Fibroblast of skin of left quadriceps (primary cell): ENCODE results near the gene IL16.
"Not testable (repeated sequence)": the region's sequence is repeated elsewhere in the genome, so short reads cannot be mapped to it uniquely, and the experiment has no call there.

Source experiments
- DNase-seq, 2 experiments: peaks; one replicate each; pipeline ENCODE4 v3.0.0-alpha.2; 2013; ENCODE audit warnings: low read depth in 2 of 2

IL16 gene

DNA sequence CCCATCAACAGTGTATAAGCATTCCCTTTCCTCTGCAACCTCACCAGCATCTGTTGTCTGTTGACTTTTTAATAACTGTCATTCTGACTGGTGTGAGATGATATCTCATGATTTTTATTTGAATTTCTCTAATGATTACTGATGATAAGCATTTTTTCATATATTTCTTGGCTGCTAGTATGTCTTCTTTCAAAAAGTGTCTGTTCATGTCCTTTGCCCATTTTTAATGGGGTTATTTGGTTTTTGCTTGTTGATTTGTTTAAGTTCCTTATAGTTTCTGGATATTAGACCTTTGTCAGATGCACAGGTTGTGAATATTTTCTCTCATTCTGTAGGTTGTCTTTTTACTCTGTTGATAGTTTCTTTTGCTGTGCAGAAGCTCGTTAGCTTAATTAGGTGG lies 11.3 kb downstream of the IL16 start:
- DNase-seq = not testable (repeated sequence)

DNA sequence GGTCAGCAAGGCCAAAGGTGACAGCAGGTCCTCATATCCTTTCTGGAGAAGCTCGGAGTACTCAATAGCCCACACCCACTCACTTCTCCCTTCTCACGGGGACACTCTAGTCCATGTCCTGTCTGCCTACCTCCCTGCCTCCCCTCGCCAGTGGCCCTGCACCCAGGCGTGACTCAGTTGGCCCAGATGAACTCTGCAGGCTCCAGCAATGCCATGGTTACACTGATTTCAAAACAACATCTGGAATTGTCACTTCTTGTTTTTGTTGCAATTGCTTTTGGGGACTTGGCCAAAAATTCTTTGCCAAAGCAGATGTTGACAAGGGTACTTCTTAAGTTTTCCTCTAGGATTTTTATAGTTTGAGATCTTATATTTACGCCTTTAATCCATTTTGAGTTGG lies 13.0 kb downstream of the IL16 start:
- no peak for DNase-seq

DNA sequence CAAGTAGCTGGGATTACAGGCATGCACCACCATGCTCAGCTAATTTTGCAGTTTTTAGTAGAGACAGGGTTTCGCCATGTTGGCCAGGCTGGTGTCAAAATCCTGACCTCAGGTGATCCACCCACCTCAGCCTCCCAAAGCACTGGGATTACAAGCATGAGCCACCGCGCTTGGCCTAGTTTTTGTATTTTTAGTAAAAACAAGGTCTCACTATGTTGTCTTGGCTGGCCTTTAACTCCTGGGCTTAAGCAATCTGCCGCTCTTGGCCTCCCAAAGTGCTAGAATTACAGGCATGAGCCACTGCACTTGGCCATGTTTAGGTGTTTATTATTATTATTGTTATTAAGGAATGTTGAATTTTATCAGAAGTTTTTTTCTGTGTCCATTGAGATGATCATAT lies 14.7 kb downstream of the IL16 start:
- no peak for DNase-seq

DNA sequence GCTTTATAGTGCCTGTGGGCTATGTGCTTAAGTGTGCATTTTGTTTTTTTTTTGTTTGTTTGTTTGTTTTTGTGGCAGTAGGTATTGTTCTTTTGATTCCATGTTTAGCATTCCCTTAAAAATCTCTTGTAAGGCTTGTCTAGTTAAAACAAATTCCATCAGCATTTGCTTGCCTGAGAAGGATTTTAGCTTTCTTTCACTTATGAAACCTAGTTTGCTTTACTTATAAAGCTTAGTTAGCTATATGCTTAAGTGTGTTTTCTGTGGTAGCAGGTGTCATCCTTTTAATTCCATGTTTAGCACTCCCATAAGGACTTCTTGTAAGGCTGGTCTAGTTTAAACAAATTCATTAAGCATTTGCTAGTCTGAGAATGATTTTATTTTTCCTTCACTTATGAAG lies 17.3 kb downstream of the IL16 start:
- no peak for DNase-seq

DNA sequence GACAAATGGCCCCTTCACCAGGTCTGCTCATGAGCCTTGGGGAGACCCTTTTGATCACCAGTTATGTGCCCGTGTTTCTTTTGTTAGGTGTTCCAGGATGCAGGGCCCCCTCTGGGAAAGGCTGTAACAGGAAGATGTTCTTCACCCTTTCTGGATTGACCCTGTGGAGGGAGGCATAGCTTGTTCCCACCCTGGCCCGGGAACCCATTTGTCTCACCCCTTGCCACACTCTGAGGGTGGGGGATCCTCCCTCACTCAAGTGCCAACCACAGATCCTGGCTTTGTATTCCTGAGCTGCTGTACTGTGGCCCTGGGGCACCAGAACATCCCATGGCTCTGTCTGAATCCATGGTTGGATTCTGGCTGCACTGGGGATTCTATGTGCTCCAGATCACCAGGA lies 18.9 kb downstream of the IL16 start:
- no peak for DNase-seq

DNA sequence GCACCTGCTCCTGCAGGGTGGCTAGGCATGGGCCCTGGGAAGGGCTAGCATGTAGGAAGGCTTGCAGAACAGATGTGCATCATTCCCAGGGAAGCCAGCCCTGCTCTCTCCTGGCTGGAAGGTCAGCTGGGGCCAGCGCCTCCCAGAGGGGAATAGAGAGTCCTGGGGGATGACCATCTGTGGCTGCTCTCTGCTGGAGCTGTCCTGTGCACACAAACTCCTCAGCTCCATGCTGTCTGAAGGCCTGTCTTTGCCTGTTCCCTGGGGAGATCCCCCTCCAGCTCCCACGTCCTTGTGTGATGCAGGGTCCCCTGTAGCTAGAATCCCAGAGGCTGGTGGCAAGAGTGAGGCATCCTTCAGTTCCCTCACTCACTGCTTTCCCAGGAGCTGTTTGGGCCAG lies 19.3 kb downstream of the IL16 start:
- no peak for DNase-seq

DNA sequence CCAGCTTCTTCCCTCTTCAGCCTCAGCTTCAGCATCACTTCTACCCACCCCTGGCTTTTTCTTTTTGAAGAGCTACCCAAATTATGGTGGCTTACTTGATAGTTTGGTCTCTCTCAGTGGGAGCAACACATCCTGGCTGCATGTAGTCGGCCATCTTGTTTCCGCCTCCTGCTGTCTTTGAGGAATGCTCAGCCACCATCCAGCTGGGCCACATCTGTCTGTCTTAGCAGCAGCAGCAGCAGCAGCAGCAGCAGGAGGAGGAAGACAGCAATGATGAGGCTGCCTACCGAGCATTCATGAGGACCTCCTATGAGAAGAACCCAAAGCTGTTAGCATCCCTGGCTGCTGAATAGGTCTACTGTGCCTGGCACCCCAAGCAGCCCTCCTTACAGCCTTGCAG lies 19.7 kb downstream of the IL16 start:
- DNase-seq = no peak

DNA sequence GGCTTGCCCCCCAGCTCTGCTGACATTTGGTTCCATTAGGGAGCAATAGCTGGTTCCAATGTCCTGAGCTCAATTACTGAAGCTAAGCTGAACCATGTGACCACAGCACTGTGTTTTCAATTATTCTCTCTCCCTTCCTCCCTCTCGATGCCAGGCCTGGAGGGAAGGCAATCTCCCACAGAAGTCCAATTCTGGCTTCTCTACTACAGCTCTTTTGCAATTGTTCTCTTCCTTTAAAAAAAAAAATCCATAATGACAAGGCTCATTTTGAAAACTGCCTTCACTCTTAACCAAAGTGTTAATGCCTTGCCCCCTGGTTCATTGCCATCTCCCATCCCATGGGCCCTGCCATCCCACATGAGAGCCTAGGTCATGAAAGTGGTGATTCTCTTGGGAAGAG lies 24.8 kb downstream of the IL16 start:
- no peak for DNase-seq

DNA sequence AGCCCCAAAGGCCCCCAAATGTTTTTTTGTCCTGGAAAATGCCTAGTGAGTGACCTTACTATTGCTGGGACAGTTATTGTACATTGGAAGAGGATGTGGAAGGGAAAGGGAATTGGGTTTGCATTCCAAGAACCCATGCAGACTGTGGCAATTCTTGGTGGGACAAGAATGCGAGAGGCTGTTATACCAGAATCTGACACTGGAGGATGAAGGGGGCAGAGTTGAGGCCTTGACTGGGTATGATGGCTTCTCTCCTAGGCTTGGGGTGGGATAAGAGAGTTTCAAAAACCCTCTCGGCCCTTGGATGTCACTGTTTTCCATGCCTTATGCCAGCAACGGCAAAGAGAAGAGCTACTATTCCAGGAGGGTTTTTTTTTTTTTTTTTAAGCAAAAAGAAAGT lies 25.3 kb downstream of the IL16 start:
- no peak for DNase-seq

DNA sequence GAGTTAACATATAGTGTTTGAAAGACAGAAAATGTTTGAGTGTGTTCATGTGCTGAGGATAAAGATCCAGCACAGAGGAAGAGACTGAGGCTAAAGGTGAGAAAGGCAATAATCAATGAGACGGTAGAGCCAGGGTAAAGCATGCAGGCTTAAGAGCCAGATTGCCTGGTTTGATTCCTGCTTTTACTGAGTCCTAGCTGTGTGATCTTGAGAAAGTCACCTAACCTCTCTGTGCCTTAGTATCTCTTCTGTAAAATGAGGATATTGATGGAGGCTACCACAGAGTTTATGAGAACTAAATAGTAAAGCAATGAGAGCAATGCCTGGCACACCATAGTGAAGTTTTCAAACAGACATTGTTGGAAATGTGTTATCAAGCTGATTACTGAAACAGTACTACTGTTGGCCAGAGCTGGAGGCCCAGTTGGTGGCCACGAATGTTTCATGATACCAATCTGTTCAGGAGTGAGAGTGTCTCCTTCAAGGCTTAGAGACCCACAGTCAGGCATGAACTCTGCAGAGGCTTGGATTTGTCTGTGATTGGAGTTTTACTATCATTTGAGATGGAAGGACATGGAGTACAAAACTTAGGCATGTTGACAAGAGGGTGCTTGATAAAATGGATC lies 26.8 kb downstream of the IL16 start:
- no peak for DNase-seq

DNA sequence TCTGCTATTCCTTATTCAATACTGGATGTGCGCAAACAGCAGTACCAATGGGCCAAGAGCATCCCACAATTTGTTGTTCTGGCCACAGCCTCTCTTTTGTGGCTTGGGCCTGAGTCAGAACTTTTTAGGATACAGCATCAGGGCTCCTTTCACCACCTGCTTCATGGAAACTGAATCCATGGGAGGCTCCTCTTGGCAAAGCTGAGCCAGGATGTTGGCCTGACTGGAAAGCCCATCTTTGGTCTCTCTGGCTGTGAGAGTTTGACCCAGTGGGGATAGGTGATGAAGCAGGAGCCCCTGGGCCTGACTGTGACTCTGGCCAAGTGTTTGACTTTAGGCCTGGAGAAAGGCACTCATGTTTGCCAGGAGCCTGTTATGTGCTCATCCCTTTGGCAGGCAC lies 27.6 kb downstream of the IL16 start:
- DNase-seq = no peak

DNA sequence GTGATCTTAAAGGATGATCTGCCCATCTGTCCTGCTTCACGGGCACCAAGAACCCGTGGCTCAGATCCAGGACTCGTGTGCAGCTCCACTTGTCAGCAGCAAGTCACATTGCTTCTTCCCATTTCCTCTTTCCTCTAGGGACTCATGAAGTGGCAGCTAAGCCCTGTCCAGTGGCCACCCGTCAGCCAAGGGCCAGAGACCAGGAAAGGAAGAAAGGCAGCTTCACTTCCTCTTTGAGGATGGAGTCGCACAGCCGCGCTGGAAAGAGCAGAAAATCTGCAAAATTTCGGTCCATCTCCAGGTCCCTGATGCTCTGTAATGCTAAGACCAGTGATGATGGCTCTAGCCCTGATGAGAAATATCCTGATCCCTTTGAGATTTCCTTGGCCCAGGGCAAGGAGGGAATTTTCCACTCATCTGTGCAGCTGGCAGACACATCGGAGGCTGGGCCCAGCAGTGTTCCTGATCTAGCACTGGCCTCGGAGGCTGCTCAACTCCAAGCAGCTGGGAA lies 28.5 kb downstream of the IL16 start:
- DNase-seq = no peak

DNA sequence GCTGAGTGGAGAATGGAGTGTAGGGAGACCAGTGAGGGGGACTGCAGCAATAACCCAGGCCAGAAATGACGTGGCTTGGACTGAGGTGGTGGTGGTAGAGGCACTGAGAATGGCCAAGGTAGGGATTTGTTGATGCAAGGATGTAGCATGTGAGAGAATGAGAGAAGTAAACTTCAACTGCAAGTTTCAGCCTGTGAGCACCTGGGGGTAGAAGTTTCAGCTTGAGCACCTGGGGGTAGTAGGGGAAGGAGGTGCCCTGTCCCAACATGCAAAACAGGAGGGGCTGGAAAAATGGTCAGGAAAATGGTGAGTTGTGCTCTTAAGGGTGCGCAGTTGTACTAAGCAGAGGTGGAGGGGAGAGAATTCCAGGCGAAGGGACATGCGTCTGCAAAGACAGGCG lies 31.0 kb downstream of the IL16 start:
- no peak for DNase-seq

DNA sequence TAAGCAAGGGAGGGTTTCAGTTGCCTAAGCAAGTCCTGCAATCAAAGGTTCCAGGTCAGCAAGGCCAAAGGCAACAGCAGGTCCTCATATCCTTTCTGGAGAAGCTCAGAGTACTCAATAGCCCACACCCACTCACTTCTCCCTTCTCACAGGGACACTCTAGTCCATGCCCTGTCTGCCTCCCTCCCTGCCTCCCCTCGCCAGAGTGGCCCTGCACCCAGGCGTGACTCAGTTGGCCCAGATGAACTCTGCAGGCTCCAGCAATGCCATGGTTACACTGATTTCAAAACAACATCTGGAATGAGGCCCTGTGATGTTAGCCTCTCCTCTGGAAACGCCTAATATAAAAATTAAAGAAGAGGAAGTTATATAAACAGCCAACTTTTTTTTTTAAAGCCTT lies 32.9 kb downstream of the IL16 start:
- DNase-seq = no peak

DNA sequence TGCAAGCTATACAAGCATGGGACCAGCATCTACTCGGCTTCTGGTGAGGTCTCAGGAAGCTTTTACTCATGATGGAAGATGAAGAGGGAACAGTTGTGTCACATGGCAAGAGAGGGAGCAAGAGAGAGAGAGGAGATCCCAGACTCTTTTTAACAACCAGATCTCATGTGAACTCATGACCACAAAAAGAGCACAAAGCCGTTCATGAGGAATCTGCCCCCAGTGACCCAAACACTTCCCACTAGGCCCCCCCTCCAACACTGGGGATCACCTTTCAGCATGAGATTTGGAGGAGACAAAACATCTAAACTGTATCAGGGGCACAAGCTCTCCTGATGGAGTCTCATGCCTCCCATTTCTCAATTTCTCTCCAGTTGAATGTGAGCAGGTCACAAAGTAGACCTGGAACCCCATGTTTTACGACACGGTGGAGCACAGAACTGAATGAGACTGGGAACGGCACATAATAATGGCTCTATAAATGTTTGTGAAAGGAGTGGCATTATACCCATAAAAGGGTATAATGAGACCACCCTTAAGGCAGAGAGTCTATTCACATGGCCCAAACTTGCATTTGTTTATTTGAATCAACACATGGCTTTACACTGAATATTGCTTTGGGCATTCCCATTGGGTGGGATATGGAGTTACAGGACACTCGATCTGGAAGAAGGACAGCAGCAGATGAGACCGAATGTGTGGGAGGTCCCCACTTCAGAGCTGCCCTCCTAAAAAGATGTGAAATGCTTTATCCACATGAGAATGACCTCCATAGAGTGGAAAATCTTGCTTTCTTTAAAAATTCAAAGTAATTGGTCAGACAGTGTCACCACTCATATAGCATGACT lies 38.8 kb downstream of the IL16 start:
- no peak for DNase-seq

DNA sequence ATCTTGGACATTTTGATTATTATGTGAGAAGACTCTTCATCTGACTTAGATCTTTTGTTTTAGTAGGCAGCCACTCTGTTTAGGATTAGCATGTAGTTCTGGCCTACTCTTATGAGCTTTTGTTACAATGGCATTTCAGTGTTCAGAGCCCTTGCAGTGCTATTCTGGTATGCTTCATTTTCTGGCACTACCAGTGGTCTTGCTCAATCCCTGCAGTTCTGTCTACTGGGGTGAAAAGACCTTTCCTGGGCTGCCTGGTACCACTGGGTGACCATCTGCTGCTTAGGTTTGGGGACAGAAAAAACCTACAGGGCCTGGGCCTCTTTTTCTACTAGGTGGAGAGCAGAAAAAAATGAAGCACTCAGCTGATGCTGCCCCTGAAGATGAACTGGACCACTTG lies 42.5 kb downstream of the IL16 start:
- no peak for DNase-seq

DNA sequence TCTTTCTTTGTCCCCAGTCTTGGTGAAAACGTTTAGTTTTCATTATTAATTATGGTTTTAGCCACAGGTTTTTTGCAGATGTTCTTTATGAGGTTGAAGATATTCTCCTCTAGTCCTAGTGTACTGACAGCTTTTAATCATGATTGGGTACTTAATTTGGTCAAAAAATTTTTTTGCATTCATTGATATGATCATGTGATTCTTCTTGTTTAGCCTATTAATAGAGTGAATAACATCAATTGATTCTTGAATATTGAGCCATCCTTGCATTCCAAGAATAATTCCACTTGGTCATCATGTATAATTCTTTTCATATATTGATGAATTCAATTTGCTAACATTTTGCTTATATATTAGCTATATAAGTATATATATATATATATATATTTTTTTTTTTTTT lies 46.1 kb downstream of the IL16 start:
- no peak for DNase-seq

DNA sequence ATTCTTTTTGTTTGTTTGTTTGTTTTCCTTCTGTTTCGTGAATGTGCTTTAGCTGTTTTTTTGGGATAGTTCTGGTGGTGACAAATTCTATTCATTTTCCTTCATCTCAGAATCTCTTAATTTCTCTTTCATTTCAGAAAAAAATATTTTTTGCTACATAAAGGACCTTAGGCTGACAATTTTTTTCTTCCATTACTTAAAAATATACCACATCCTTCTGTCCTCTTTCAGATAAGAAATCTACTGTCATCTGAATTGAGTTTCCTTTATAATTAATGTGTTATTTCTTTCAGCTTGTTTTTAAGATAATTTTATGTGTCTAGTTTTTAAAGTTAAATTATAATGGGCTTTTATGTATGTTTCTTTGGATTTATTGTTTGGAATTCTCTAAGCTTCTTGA lies 47.6 kb downstream of the IL16 start:
- no peak for DNase-seq

DNA sequence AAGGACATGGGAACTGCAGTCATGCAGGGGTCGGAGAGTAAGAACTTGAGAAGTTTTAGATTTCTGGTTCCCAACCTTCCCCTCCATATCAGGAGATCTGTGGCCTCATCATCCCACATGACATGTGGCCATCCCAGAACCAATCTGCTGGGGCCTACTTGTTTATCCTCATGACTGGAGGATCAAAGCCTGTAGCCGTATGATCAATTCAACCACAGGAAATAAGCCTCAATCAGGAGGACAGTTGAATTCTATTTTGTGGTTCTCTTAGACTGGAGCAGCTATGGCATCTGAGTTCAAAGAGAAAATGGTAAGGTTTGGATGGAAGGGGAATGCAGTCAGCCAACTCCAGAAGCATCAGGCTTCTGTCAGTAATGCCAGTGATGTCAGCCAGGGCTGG lies 57.2 kb downstream of the IL16 start:
- no peak for DNase-seq

DNA sequence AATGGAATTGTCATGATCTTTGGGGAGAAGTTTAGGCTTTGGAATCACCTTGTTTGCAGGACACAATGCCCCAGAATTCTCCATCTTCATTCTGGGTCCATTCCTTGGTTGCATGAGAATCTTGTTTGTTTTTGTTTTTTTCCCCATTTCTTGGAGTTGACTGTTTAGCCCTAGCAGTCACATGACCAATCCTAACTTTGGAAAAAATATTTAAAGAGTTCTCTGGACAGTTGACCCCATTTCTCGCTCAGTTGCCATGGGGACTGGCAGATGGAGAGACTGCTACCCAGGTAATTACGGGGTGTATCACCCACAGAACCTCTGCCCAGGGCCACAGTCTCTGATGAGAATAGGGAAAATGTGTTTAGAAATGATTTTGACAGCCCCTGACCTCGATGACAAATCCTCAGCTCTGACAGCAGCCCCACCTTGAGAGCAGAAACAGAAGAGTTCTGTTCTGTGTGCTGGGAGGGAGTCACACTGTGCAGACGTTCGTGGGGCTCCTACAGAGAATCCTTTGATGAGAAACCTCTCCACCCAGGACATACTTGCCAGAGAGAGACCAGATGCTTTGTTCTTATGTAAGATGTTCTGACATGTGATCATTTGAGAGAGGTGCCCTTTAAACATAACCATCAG lies 57.7 kb downstream of the IL16 start:
- no peak for DNase-seq

DNA sequence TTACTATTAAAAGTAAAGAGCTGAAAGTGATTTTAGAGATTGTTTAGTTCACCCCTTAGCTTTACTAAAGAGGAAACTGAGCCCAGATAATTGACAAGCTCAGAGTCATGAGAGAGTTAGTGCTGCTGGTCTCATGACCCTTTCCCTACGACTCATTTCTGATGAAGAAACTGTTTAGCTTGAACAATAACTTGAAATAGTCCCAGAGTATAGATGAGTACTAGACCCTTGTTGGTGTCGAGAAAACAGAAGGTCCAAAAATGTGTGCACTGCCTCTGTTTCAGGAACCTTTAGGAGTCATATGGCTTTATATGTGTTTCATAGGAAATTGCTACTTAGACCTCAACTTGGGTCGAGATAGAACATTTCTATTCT lies 58.2 kb downstream of the IL16 start:
- DNase-seq = no peak

DNA sequence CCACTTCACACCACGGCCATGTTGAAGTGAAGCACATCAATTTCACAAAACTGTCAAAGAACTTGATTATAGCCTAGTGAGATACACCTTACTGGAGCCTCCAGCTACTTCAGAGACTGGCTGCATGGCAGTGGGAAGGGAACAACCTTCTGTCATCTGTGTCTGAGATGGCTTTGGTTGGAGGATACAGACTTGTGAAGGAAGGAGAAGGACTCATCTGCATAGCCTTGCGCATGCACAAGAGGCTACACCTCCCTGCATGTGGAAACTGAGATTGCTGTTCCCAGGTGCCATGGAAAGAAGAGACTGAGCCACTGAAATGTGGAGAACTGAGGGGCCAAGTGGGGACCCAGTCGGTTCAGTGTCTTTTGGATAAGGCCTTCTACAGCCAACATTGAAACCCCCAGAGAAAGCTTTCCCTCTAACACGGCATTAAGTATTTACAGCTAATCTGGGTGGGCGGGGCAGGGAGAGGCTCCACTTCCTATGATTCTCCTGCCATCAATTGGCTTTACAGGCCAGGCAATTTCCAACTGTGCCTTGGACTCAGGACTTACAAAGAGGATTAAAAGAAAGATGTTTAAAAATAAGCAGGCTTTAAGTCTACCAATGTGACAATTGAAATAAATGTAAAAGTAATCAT lies 58.8 kb downstream of the IL16 start:
- DNase-seq = no peak

DNA sequence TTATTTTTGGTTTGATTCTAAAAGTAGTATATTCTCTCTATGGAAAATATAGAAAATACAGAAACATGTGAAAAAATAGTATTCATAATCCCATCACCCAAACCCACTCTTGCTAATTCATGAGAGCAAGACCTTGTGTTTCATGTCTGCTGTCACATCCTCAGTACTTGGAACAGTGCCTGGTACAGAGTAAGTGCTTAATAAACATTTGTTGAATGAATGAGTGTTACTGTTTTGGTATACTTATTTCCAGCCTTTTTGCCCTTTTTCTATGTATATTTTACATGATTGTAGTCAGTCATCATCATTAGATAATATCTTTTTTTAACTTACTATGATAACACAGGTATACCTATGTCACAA lies 59.3 kb downstream of the IL16 start:
- DNase-seq = no peak
